GM12878 (cell line): ENCODE data around the gene C1QTNF7.

ENCODE experiments used
- BHLHE40 ChIP-seq, 2 experiments: fragments of 450-650 bp in 1 of 2; IDR thresholded peaks; 2 replicates each; pipeline ENCODE4 v1.6.1; 2011 to 2017; ENCODE audit warnings: low read depth in 2 of 2, borderline replicate concordance in 1 of 2, improper control_type of control experiment in 1 of 2, low read length in 1 of 2, mild to moderate bottlenecking in 1 of 2
- ESRRA ChIP-seq: IDR thresholded peaks from 2 replicates; pipeline ENCODE4 v1.6.1; 2012; ENCODE audit warnings: mild to moderate bottlenecking, low read length, improper control_type of control experiment
- MEF2B ChIP-seq: fragments of 450-650 bp; IDR thresholded peaks from 2 replicates; pipeline ENCODE4 v1.6.1; 2018; ENCODE audit warnings: mild to moderate bottlenecking, moderate library complexity; ENCODE audit not compliant: partially characterized antibody, poor library complexity, severe bottlenecking
- MYC ChIP-seq: IDR thresholded peaks from 2 replicates; pipeline ENCODE4 v1.6.1; 2011; ENCODE audit warnings: mild to moderate bottlenecking, low read length, moderate library complexity, inconsistent platforms; ENCODE audit not compliant: insufficient read depth, insufficient replicate concordance, insufficient read length, severe bottlenecking
- POLR2A ChIP-seq: IDR thresholded peaks from 2 replicates; pipeline ENCODE4 v1.6.1; 2011; ENCODE audit warnings: low read depth, mild to moderate bottlenecking, low read length
- STAT3 ChIP-seq: IDR thresholded peaks from 2 replicates; pipeline ENCODE4 v1.6.1; 2011; ENCODE audit warnings: low read depth, low read length, improper control_type of control experiment
- TAF1 ChIP-seq: IDR thresholded peaks from 2 replicates; pipeline ENCODE4 v1.6.1; 2011; ENCODE audit warnings: mild to moderate bottlenecking, low read depth, low read length, borderline replicate concordance
- ZNF384 ChIP-seq: IDR thresholded peaks from 2 replicates; pipeline ENCODE4 v1.6.1; 2012; ENCODE audit warnings: low read depth, mild to moderate bottlenecking, low read length, improper control_type of control experiment, borderline replicate concordance

- TF ChIP-seq ESRRA (no peak), STAT3 (no peak), TAF1 (no peak), MEF2B (no peak), BHLHE40 (IDR thresholded peaks at IDR 0.05; ENCODE audit: borderline replicate concordance in 1 of 2, low read depth in 2 of 2, low read length in 1 of 2) (no peak), POLR2A (no peak), MYC (no peak), ZNF384 (no peak)
These were observed 35.6 kb upstream of the C1QTNF7 start for GRCh38 chr4:15392053-15392805.
